ENCODE results near the gene CHAF1A.

- no peak for TF ChIP-seq CTCF (IDR thresholded peaks at IDR 0.05; ENCODE audit: low read depth, low read length, poor library complexity, severe bottlenecking)
- TF ChIP-seq EZH2phosphoT487 (IDR thresholded peaks at IDR 0.05; ENCODE audit: borderline replicate concordance, low read length) = no peak
Observed at GRCh38 chr19:4365791-4366665, 36.4 kb upstream of the CHAF1A start.
